Erythroblast (primary cell): ENCODE data around the gene CLMN.

Experiments
- GATA1 ChIP-seq: IDR thresholded peaks from 2 replicates; pipeline ENCODE4 v1.6.1; 2011; ENCODE audit warnings: low read depth, mild to moderate bottlenecking, control low read depth, low read length, moderate library complexity
- POLR2A ChIP-seq: IDR thresholded peaks from 2 replicates; pipeline ENCODE4 v1.6.1; 2011; ENCODE audit warnings: mild to moderate bottlenecking, low read length

DNA sequence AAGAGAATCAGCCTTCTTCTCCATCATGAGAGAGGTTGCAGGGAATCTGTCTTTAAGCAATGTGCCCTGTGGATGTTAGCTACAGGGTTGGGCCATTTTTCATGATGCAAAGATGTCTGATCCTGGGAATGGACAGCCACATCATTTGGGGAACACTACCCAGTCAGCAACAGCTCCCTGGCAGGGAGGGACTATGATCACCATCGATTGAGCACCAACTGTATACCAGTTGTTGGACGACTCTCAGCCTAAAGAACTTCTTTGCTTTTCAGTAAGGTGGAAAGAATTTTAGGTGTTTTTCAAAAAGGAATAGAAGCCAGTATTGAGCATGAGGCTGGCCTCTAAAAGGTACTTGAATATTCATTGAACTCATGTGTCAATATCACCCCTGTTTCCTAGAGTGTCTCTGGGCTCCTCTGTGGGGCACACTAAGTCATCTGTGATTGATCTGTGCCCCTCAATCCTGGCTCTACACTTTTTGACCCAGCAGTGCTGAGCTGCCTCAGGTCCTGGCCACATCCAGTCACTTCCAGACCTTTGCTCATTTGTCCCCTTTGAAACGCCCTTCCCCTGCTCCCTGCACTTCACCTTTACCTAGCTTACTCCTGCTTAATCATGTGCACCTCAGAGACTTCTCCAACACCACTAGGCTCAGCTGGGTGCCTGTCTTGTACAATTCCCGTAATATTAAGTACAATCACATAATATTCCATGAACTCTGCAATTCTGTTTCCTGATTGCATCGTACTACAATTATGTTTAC lies 2.2 kb upstream of the CLMN start:
- TF ChIP-seq POLR2A (no peak), GATA1 (no peak)
